Neuronal stem cell (in vitro differentiated cells): ENCODE measurements around the gene CCDC57.

Experiments used
- DNase-seq: peaks from one replicate; pipeline ENCODE4 v3.0.0-alpha.2; 2013; ENCODE audit warnings: low spot score
- H2AFZ ChIP-seq: one replicate; pipeline ENCODE4 v1.6.1; 2013; ENCODE audit warnings: mild to moderate bottlenecking, low read length, inconsistent platforms
- H2AK5ac ChIP-seq: 2 replicates; pipeline ENCODE4 v1.6.1; 2013; ENCODE audit warnings: low read depth, mild to moderate bottlenecking, inconsistent platforms, low read length, moderate library complexity, mixed read lengths
- H2BK120ac ChIP-seq: 2 replicates; pipeline ENCODE4 v1.6.1; 2013; ENCODE audit warnings: low read depth, mild to moderate bottlenecking, inconsistent platforms, low read length, moderate library complexity, mixed read lengths
- H2BK12ac ChIP-seq: one replicate; pipeline ENCODE4 v1.6.1; 2013; ENCODE audit warnings: low read length, inconsistent platforms
- H2BK15ac ChIP-seq: 2 replicates; pipeline ENCODE4 v1.6.1; 2013; ENCODE audit warnings: mild to moderate bottlenecking, low read length, inconsistent platforms, mixed read lengths
- H2BK5ac ChIP-seq: one replicate; pipeline ENCODE4 v1.6.1; 2013; ENCODE audit warnings: inconsistent platforms, mild to moderate bottlenecking, low read length, moderate library complexity
- H3K14ac ChIP-seq: one replicate; pipeline ENCODE4 v1.6.1; 2013; ENCODE audit warnings: low read length, inconsistent platforms
- H3K18ac ChIP-seq: 2 replicates; pipeline ENCODE4 v1.6.1; 2013; ENCODE audit warnings: low read length, inconsistent platforms
- H3K23ac ChIP-seq: 2 replicates; pipeline ENCODE4 v1.6.1; 2013; ENCODE audit warnings: low read depth, mild to moderate bottlenecking, mixed read lengths, low read length, inconsistent platforms; ENCODE audit not compliant: poor library complexity
- H3K27ac ChIP-seq: replicated peaks from 3 replicates; pipeline ENCODE4 v1.5.1; 2013; ENCODE audit warnings: low read length, inconsistent platforms
- H3K27me3 ChIP-seq, 3 experiments: 2 replicates each; pipeline ENCODE4 v1.6.1; 2013; ENCODE audit warnings: low read length in 3 of 3, mild to moderate bottlenecking in 2 of 3, inconsistent platforms in 1 of 3, low read depth in 1 of 3, mixed read lengths in 1 of 3, moderate library complexity in 1 of 3; ENCODE audit not compliant: control insufficient read depth in 3 of 3, insufficient read depth in 3 of 3
- H3K36me3 ChIP-seq, 2 donors: replicated peaks in 1 of 2; 2 replicates each; pipeline ENCODE4 v1.6.1; 2013; ENCODE audit warnings: low read length in 2 of 2; ENCODE audit not compliant: control insufficient read depth in 2 of 2, insufficient read depth in 2 of 2
- H3K4ac ChIP-seq: 2 replicates; pipeline ENCODE4 v1.6.1; 2013; ENCODE audit warnings: inconsistent platforms, mild to moderate bottlenecking, low read length, moderate library complexity
- H3K4me1 ChIP-seq, 2 donors: 1 replicate in 1 of 2; 2 replicates in 1 of 2; pipeline ENCODE4 v1.6.1; 2013; ENCODE audit warnings: low read length in 2 of 2, low read depth in 1 of 2; ENCODE audit not compliant: control insufficient read depth in 2 of 2, insufficient read depth in 1 of 2
- H3K4me2 ChIP-seq: one replicate; pipeline ENCODE4 v1.6.1; 2013; ENCODE audit warnings: mild to moderate bottlenecking, low read length, inconsistent platforms; ENCODE audit not compliant: insufficient read depth, poor library complexity, severe bottlenecking
- H3K4me3 ChIP-seq, 2 donors: 2 replicates each; pipeline ENCODE4 v1.5.1; 2013; ENCODE audit warnings: low read length in 2 of 2, mild to moderate bottlenecking in 2 of 2, inconsistent platforms in 1 of 2, moderate library complexity in 1 of 2
- H3K79me1 ChIP-seq: one replicate; pipeline ENCODE4 v1.6.1; 2013; ENCODE audit warnings: low read depth, mild to moderate bottlenecking, inconsistent platforms, low read length, moderate library complexity
- H3K9ac ChIP-seq: one replicate; pipeline ENCODE4 v1.6.1; 2013; ENCODE audit warnings: mild to moderate bottlenecking, low read depth, low read length, inconsistent platforms; ENCODE audit not compliant: poor library complexity
- H3K9me3 ChIP-seq, 2 donors: replicated peaks in 1 of 2; 2 replicates each; pipeline versions ENCODE3 to v1.6.1; 2013; ENCODE audit warnings: low read length in 2 of 2, mild to moderate bottlenecking in 2 of 2, inconsistent platforms in 1 of 2, low read depth in 1 of 2, mixed read lengths in 1 of 2, moderate library complexity in 1 of 2; ENCODE audit not compliant: control insufficient read depth in 2 of 2, insufficient read depth in 1 of 2
- H4K8ac ChIP-seq: one replicate; pipeline ENCODE4 v1.6.1; 2013; ENCODE audit warnings: low read depth, mild to moderate bottlenecking, inconsistent platforms, low read length, moderate library complexity
- H4K91ac ChIP-seq: one replicate; pipeline ENCODE4 v1.6.1; 2013; ENCODE audit warnings: low read length, low read depth, mild to moderate bottlenecking, inconsistent platforms; ENCODE audit not compliant: poor library complexity
- WGBS, 2 donors: extraction: QIAGEN DNeasy Blood & Tissue Kit; methylation state at CpG; one replicate each; pipeline ENCODE4 v1.1.7; 2013; ENCODE audit warnings: missing lambda C conversion rate in 2 of 2, mixed read lengths in 1 of 2; ENCODE audit not compliant: insufficient read length in 2 of 2, insufficient replicate concordance in 1 of 2; ENCODE audit errors: extremely low coverage in 2 of 2; 5-methylcytosine and 5-hydroxymethylcytosine counted together

The CCDC57 gene

GRCh38 chr17:82106688-82107305, 105.8 kb downstream of the CCDC57 start:
- peak overlapping the region; percentile 91 for H3K4ac ChIP-seq
- peak overlapping the region; percentile 83 for H3K18ac ChIP-seq
- H4K91ac ChIP-seq, result no peak overlapping the region
- no peak overlapping the region for H3K27ac ChIP-seq
- H4K8ac ChIP-seq, result no peak overlapping the region
- DNase-seq, result no peak
- H3K27me3 ChIP-seq, result no peaks in the 10 kb centered on the region
- no peak overlapping the region for H3K4me2 ChIP-seq
- no peaks in the 10 kb centered on the region for H3K9me3 ChIP-seq
- H3K79me1 ChIP-seq, result no peaks in the 10 kb centered on the region
- H2BK12ac ChIP-seq, result peak overlapping the region; percentile 61
- H2AFZ ChIP-seq, result no peak overlapping the region
- peak overlapping the region; percentile 87 for H2AK5ac ChIP-seq
- H3K9ac ChIP-seq, result peak overlapping the region; percentile 63
- no peak overlapping the region for H2BK5ac ChIP-seq
- peak overlapping the region; percentile 94 for H3K14ac ChIP-seq
- peak overlapping the region; percentile 94 for H3K23ac ChIP-seq
- peaks cover 0 to 13% of the 10 kb centered on the region in 2 donors for H3K36me3 ChIP-seq
- H2BK120ac ChIP-seq, result peak overlapping the region; percentile 56
- no CpG with 5 or more reads among the region's 9 CpGs for WGBS, 2 donors
- H2BK15ac ChIP-seq, result peak overlapping the region; percentile 88
- no peak overlapping the region for H3K4me3 ChIP-seq
- peaks cover 29 to 33% of the 10 kb centered on the region in 2 donors for H3K4me1 ChIP-seq

GRCh38 chr17:82105882-82106687, 106.6 kb downstream of the CCDC57 start:
- Histone ChIP-seq H3K18ac (peak overlapping the region; percentile 39), H2BK12ac (peak overlapping the region; percentile 78), H2AFZ (peak overlapping the region; percentile 42), H2AK5ac (peak overlapping the region; percentile 26), H2BK5ac (peak overlapping the region; percentile 1), H3K4me2 (no peak overlapping the region), H3K27me3 (no peaks in the 10 kb centered on the region), H3K9ac (peak overlapping the region; percentile 50), H2BK120ac (no peak overlapping the region), H3K36me3 (peaks cover 0 to 8% of the 10 kb centered on the region in 2 donors), H3K23ac (peak overlapping the region; percentile 89), H3K4ac (peak overlapping the region; percentile 58), H3K9me3 (no peaks in the 10 kb centered on the region), H3K4me1 (peaks cover 35 to 38% of the 10 kb centered on the region in 2 donors), H4K91ac (no peak overlapping the region), H4K8ac (no peak overlapping the region), H3K79me1 (peaks cover 1% of the 10 kb centered on the region), H3K27ac (no peak overlapping the region), H3K14ac (peak overlapping the region; percentile 50), H2BK15ac (peak overlapping the region; percentile 86), H3K4me3 (peak overlapping the region in 1 of 2 donors; percentile 37)
- DNase-seq, result no peak
- WGBS, 2 donors, result no CpG with 5 or more reads among the region's 24 CpGs

- WGBS, 2 donors, result no CpG with 5 or more reads among the region's 13 CpGs
- no peak overlapping the region for H3K27ac ChIP-seq
- H3K4ac ChIP-seq, result peak overlapping the region; percentile 20
- peaks cover 0 to 8% of the 10 kb centered on the region in 2 donors for H3K36me3 ChIP-seq
- no peak overlapping the region for H3K9ac ChIP-seq
- peaks cover 36 to 40% of the 10 kb centered on the region in 2 donors for H3K4me1 ChIP-seq
- peaks cover 0 to under 1% of the 10 kb centered on the region in 2 donors for H3K9me3 ChIP-seq
- no peak for DNase-seq
- H3K23ac ChIP-seq, result peak overlapping the region; percentile 89
- no peak overlapping the region for H2BK12ac ChIP-seq
- H3K27me3 ChIP-seq, result no peaks in the 10 kb centered on the region
- no peak overlapping the region for H2AFZ ChIP-seq
- H3K79me1 ChIP-seq, result peaks cover 5% of the 10 kb centered on the region
- peak overlapping the region; percentile 86 for H2BK15ac ChIP-seq
- no peak overlapping the region for H3K14ac ChIP-seq
- peak overlapping the region; percentile 26 for H2AK5ac ChIP-seq
- peak overlapping the region; percentile 39 for H3K18ac ChIP-seq
- peak overlapping the region; percentile 19 for H4K8ac ChIP-seq
- no peak overlapping the region for H4K91ac ChIP-seq
- no peak overlapping the region for H2BK120ac ChIP-seq
- H3K4me2 ChIP-seq, result no peak overlapping the region
- no peak overlapping the region for H3K4me3 ChIP-seq
- H2BK5ac ChIP-seq, result peak overlapping the region; percentile 1
These were observed 107.2 kb downstream of the CCDC57 start for GRCh38 chr17:82105417-82105881.
